SHP77 (cell line): Measurements from ENCODE around the gene TBC1D1.

ENCODE experiments used
- DNase-seq, 2 experiments: peaks; one replicate each; lab custom pipeline; 2025; lab: John Stamatoyannopoulos, UW

TBC1D1 gene

DNA sequence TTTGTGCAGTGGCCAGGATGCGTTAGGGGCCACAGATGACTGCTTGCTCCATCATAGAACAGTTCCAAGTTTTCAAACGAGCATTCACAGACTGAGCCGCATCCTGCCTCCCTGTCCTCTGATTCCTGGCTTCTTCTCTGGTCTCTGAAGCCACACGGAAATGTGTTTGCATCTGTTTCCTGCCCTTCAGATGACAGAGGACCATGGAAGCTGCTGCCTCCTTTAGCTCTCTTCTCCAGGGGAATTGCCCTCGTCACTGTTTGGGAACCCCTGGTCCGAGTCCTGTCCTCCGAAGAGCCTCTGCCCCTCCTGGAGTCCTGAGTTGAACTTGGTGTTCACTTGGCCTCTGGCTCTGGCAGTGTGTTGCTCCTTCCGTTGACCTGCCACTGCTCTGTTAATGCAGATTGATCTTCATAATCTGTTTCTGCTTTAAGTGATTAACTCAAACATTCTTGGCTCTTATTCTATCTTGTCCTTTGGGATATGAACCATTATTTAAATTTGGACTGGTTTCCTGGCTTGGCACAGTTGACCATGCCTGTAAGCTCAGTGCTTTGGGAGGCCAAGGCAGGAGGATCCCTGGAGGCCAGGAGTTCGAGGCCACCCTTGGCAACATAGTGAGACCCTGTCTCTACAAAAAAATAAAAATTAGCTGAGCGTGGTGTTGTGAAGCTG lies 165.3 kb downstream of the TBC1D1 start:
- no peak for DNase-seq

DNA sequence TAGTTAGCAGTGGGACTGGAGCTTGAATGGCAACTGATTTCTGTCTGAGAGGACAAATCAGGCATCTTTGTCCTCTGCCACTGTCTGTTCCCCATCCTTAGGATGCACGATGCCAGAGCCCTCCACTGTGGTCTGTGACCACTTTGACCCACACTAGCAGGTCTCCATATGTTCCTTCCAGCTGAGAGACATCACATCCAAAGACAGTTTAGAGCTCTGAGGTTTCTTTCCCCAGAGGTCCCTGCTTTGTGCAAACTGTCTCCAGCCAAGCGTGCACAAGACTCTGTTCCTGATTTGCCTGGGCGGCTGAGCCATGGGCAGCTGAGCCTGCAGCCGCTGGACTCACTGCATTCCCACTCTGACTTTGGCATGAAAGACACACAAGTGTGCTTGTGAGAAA lies 167.3 kb downstream of the TBC1D1 start:
- DNase-seq: no peak

GRCh38 chr4:38060829-38061431 lies 170.0 kb downstream of the TBC1D1 start:
- no peak for DNase-seq

- DNase-seq: peak in 1 of 2 experiments; percentile 6
These were observed 171.3 kb downstream of the TBC1D1 start for GRCh38 chr4:38062088-38062775.

GRCh38 chr4:38062776-38063097 lies 171.9 kb downstream of the TBC1D1 start:
- no peak for DNase-seq

GRCh38 chr4:38065176-38065575 lies 174.3 kb downstream of the TBC1D1 start:
- no peak for DNase-seq

DNA sequence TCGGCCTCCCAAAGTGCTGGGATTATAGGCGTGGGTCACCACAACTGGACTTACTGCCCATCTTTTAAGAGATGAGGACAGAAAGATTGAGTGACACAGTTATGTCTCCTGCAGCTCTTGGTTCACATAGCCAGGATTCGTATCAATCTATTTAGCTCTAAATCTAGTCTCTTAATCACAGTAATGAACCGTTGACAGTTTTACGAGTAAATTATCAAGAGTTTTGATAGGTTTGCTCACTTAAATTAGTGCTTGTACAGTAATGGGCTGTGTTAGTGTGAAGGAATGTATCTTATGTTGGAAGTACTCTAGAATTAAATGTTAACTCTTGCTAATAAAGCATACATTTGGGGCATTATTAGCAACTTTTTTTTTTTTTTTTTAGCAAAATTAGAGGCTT lies 175.0 kb downstream of the TBC1D1 start:
- no peak for DNase-seq

GRCh38 chr4:38067499-38067898 lies 176.6 kb downstream of the TBC1D1 start:
- no peak for DNase-seq

DNA sequence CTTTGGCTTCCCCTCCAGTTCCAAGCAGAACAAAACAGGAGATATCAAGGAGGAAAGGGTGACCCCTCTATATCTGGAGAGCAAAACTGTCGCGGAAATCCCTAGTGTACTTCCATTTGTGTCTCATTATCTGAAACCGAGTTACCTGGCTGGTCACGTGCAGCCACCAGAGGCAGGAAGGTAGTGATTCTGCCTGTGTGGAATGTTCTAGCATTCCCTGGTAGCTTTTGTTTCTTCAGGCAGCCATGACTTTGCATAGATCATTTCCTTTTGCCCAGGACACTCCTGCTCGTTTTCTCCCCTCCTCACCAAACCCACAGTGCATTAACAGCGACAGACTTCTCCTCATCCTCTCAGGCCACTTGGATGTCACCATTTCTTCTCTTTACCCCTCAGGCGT lies 177.2 kb downstream of the TBC1D1 start:
- DNase-seq: no peak

GRCh38 chr4:38069271-38069760 lies 178.4 kb downstream of the TBC1D1 start:
- no peak for DNase-seq

GRCh38 chr4:38071801-38072431 lies 181.0 kb downstream of the TBC1D1 start:
- DNase-seq: no peak

DNA sequence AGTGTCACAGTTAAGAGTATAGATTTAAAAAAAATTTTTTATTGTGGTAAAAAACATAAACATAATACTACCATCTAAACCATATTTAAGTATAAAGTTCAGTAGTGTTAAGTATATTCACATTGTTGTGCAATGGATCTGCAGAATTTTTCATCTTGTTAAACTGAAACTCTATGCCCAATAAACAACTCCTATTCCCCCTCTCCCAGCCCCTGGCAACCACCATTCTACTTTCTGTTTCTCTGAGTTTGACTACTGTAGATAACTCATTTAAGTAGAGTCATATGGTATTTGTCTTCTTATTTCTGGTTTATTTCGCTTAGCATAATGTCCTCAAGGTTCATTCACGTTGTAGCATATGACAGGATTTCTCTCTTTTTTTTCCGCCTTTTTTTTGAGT lies 181.7 kb downstream of the TBC1D1 start:
- no peak for DNase-seq

DNA sequence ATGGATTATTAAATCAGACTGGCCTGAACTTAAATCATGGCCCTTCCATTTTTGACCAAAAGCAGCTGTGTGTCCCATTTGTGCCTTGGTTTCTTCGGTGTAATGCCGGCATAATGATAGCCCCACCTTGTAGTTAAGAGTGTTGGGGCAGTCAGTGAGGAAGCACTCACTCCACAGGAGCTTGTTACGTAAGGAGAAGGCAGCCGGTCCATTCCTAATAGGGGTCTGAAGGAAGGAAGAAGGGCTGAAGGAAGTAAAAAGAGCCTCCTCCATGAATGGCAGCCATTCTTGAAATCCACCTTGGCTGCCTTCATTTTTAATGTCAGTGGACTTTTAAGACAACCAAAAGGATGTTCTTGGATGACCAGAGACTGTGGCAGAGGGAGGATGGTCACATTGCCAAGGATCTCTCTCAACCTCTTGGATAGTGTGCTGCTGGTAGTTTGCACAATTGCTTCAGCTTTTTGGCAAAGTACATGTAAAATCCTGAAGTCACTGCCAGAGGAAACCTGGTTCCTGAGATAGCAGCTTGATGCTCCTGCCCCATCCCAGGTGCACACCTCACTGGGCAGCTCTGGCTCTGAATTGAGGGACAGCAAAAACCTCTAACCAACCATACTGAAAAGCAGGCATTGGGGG lies 182.8 kb downstream of the TBC1D1 start:
- no peak for DNase-seq

DNA sequence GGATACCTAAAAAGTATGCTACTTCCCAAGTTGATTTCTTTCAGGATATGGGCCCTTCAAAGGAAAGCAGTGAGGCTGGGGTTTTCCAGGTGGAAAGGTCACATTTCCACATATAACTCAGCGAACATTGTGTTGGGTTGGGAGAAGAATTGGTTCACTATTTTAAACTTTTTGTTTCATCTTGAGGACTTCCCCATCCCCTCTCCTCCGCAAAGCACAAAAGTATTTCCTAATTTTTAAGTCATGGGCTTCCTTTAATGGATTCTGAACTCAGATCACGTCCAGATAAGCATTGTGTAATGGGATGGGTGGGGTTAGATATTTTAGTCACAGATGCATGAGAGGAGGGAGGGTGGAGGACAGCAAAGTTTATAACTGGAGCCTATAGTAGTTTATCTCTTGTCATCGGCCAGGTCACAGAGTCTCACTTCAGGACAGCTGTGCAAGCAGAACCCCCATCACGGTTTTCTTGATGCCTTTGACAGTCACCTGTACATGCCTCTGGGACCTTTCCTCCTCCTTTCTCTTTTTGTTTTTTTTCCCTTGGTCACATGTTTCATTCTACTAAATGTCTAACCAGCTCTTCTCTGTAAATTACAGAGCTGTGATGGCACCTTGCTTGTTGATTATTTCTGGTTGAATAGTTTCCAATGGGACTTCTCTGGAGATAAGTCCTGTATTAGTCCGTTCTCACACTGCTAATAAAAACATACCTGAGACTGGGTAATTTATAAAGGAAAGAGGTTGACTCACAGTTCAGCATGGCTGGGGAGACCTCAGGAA lies 184.7 kb downstream of the TBC1D1 start:
- no peak for DNase-seq

DNA sequence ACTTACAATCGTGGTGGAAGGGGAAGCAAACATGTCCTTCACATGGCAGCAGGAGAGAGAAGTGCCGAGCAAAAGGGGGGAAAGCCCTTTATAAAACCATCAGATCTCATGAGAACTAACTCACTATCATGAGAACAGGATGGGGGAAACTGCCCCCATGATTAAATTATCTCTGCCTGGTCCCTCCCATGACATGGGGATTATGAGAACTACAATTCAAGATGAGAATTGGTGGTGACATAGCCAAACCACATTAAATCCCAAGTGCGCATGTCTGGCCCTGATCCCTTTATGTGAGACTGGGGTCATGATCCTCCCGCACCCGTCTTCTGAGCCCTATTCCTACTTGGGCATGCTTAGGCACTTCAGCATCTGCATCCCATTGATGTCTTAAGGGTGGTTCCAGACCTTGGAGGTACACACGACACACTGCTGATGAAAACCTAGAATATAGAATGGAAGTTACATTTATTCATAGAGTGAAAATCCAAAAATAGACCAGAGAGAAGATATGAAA lies 185.3 kb downstream of the TBC1D1 start:
- DNase-seq: no peak

- no peak for DNase-seq
These were observed 187.1 kb downstream of the TBC1D1 start for GRCh38 chr4:38077791-38078489.

DNA sequence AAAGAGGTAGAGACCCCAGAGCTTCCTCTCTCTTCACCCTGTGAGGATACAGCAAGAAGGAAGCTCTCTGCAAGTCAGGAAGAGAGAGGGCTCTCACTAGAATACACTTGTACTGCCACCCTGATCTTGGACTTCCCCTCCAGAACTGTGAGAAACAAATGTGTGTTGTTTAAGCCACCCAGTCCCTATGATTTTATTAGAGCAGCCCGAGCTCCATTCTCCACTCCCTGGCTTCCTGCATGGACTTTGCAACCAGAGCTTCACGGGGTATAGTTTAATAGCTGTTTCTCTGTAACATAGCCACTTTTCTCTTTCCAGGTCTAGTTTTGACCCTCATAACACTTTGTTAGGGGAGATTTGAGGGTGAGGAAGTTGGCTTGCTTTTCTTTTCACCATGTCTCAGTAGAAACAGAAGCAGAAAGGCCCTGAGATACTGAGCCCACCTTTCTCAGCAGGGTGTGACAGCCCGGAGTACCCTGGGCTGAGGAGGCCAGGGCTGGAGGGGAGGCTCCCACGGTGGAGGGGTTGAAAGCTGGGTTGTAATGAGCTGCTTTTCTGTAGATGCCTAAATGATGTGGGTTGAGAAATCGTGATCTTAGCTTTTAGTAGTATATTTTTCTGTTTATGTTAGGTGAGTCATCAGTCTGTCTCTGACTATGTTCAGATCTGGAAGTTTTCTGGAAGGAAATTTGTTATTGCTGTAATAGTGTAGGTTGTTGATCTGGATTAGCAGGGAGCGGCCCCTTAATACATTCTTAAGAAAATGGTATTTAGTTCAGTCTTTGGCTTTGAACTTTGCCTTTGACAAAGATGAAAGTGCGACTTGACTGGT lies 187.9 kb downstream of the TBC1D1 start:
- no peak for DNase-seq

DNA sequence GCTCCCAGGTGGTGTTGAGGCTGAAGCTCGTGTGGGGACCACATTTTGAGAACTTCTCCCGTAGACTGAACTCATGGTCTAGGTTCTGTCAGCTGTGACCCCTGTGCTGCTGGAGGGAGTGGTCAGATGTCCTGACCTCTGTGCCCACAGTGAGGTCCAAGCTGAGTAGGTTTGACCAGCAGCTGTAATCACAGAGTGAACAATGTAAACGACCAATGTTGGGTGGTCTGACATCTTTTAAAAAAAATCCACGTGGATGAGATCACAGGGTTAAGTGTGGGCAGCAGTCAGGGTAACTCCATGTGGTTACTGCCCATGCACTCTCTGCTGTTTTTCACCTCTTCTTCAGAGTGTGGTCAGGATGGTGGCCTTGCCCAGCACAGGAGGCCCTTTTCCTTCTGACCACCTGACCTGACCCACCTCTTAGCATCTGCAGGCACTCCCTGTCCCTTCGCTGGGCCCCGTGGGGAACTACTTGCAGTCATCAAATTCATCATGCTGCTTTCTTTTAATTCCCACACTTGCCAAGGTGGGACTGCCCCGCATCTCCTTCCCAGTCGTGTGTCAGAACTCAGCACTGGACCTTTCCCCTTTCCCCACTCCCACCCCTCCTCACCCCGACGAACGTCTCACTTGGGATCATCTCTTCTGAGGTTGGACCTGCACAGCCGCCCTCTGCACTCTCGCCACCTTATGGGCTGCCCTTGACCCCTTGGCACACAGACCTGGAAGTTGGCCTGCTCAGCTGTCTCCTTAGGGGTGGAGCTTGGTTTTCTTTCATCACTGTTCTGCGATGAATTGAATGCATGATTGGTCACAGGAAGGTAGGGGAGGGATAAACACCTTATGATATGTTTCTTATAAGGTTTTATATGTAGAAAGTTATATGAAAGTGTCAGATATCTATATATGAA lies 189.4 kb downstream of the TBC1D1 start:
- DNase-seq: no peak

DNA sequence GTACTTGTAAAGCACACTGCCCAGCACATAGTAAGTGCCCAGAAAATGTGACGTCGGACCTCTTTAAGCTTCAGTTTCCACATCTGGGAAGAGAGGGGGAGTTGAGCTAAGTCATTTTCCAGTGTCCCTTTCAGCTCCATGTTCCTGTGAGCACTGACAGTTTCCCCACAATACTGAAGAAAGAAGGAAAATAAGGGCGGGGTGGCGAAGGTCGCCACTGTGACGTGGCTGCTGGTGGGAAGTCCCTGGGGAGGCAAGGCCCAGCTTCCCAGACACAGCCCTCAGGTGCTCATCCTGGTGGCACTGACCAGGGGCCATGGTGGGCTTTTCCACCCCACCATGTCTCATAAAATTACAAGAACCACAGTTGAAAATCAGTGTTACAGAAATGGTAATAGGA lies 191.1 kb downstream of the TBC1D1 start:
- DNase-seq: no peak
